ENCODE measurements around the gene LMBRD1.

DNA sequence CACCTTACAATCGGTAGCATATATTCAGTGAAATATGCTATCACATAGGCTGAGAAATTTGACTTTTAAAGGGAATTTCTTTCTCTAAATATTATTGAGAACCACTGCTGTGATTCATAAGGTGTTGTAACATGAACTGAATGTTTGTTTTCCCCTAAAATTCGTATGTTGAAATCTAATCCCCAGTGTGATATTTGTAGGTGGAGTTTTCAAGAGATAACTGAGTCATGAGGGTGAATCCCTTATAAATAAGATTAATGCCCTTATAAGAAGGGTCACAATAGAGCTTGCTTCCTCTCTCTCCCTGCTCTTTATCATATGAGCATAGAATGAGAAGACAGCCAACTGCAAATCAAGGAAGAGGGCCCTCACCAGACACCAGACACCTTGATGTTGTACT lies 64.8 kb downstream of the LMBRD1 start:
- TF ChIP-seq POLR2AphosphoS5 (IDR thresholded peaks at IDR 0.05; ENCODE audit: low read depth, low read length) (no peak), POLR2A (IDR thresholded peaks at IDR 0.05; ENCODE audit: control extremely low read depth in 1 of 2, low read depth in 2 of 2, low read length in 2 of 2) (no peak), RNF2 (IDR thresholded peaks at IDR 0.05; ENCODE audit: borderline replicate concordance, low read depth, low read length, missing control alignments, poor library complexity, severe bottlenecking) (no peak)
- TF ChIP-seq, protein P1, sequence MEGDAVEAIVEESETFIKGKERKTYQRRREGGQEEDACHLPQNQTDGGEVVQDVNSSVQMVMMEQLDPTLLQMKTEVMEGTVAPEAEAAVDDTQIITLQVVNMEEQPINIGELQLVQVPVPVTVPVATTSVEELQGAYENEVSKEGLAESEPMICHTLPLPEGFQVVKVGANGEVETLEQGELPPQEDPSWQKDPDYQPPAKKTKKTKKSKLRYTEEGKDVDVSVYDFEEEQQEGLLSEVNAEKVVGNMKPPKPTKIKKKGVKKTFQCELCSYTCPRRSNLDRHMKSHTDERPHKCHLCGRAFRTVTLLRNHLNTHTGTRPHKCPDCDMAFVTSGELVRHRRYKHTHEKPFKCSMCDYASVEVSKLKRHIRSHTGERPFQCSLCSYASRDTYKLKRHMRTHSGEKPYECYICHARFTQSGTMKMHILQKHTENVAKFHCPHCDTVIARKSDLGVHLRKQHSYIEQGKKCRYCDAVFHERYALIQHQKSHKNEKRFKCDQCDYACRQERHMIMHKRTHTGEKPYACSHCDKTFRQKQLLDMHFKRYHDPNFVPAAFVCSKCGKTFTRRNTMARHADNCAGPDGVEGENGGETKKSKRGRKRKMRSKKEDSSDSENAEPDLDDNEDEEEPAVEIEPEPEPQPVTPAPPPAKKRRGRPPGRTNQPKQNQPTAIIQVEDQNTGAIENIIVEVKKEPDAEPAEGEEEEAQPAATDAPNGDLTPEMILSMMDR (IDR thresholded peaks at IDR 0.05; ENCODE audit: control extremely low read depth in 1 of 3, insufficient read depth in 1 of 3, low read depth in 1 of 3, low read length in 3 of 3): no peak
